Gastrocnemius medialis (tissue), 4 donors: Measurements from ENCODE around the gene GCK.

Experiments
- POLR2A ChIP-seq, 2 donors: fragments of 450-650 bp; IDR thresholded peaks; one replicate each; pipeline ENCODE4 v1.6.1; 2017; ENCODE audit warnings: antibody characterized with exemption in 2 of 2, mild to moderate bottlenecking in 2 of 2, moderate library complexity in 2 of 2
- TF ChIP-seq, protein P1 (sequence below), 5 experiments: fragments of 450-650 bp in 3 of 5; fragments of 200-600 bp in 2 of 5; sonication (generic) in 2 of 5; IDR thresholded peaks in 4 of 5; conservative IDR thresholded peaks in 1 of 5; 1 replicate in 4 of 5; 2 replicates in 1 of 5; pipeline ENCODE4 v1.5.1; 2016 to 2019; ENCODE audit warnings: antibody characterized with exemption in 5 of 5, mild to moderate bottlenecking in 3 of 5, moderate library complexity in 3 of 5

DNA sequence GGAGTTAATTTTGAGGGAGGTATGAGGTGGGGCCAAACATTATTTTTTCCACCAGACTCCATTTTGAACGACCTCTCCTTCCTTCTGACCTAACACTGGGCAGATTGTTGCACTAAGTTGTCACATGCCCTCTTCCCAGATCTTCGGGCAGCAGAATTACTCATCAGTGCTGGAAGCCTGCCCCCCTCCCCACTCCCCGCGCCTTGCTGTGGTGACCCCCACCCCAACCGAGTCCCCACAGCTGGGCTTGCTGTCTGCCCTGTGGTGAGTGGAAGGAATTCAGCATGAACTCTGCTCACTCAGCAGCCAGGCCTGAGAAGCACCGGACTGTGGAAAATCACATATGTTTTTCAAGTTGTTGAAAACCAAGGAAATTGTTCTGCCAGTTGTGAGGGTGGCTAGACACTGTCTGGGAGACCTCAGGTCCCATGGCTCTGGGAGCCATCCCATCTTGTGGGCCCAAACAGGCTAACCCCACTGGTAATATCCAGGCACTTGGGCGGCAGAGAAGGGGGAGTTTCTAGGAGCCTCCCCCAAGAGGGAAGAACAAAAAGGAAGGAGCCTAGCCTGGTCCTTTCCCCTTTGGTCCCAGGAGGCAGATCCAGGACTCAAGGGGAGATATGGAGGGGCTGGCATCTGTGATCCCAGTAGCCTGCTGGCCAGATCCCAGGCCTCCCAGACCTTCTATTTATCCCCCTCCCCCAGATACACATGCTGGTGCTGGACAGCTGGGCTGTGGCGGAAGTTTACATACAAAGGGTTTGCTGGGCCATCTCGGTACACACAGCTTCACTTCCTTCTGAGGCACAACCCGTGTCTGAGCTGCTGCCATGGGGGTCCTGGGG lies 88.6 kb downstream of the GCK start:
- TF ChIP-seq, protein P1, sequence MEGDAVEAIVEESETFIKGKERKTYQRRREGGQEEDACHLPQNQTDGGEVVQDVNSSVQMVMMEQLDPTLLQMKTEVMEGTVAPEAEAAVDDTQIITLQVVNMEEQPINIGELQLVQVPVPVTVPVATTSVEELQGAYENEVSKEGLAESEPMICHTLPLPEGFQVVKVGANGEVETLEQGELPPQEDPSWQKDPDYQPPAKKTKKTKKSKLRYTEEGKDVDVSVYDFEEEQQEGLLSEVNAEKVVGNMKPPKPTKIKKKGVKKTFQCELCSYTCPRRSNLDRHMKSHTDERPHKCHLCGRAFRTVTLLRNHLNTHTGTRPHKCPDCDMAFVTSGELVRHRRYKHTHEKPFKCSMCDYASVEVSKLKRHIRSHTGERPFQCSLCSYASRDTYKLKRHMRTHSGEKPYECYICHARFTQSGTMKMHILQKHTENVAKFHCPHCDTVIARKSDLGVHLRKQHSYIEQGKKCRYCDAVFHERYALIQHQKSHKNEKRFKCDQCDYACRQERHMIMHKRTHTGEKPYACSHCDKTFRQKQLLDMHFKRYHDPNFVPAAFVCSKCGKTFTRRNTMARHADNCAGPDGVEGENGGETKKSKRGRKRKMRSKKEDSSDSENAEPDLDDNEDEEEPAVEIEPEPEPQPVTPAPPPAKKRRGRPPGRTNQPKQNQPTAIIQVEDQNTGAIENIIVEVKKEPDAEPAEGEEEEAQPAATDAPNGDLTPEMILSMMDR (IDR thresholded peaks at IDR 0.05 in 4 of 5, conservative IDR thresholded peaks at IDR 0.05 in 1 of 5), result no peak
- no peak for TF ChIP-seq POLR2A (IDR thresholded peaks at IDR 0.05)
